Measurements from ENCODE around the gene ZNF536. TPM values are rescaled to one million over a fixed set of nuclear protein-coding genes. Genes with fewer than 3 reads are reported as not detected.

ZNF536 gene
- total and polyA plus RNA-seq, 2 of the 4 experiments (the other 2 are of a cell fraction): not detected

GRCh38 chr19:30449078-30449590 lies 77.0 kb downstream of the ZNF536 start:
- intact Hi-C loops (cut with micrococcal nuclease) (no loop called here), in situ Hi-C loops (cut with MboI; ENCODE audit: low sequenced_read_pairs) (no loop called here), dilution Hi-C loops (cut with HindIII; ENCODE audit: low sequenced_read_pairs, unreplicated experiment) (no loop called here)
- Histone ChIP-seq H4K20me1 (ENCODE audit: insufficient read depth, low read length) (no peaks in the 10 kb centered on the region), H3K4ac (ENCODE audit: low read depth, low read length) (no peak overlapping the region), H3K79me1 (ENCODE audit: low read depth in 1 of 2, low read length in 2 of 2) (no peaks in the 10 kb centered on the region), H4K91ac (ENCODE audit: insufficient read depth, low read depth, low read length) (no peak overlapping the region), H3K9me1 (ENCODE audit: insufficient read depth, low read length) (no peaks in the 10 kb centered on the region), H3K4me2 (ENCODE audit: low read depth, low read length) (no peak overlapping the region), H2BK5ac (ENCODE audit: low read depth, low read length, poor library complexity, severe bottlenecking) (no peak overlapping the region), H2AK5ac (ENCODE audit: low read depth, low read length) (no peak overlapping the region), H3K4me3 (ENCODE audit: insufficient read depth, low read depth, low read length) (no peak overlapping the region), H3K27ac (ENCODE audit: insufficient read depth, low read length) (no peak overlapping the region), H3K36me3 (ENCODE audit: control insufficient read depth, insufficient read depth, low read length) (no peaks in the 10 kb centered on the region), H3K27me3 (ENCODE audit: control insufficient read depth, insufficient read depth, low read length) (no peaks in the 10 kb centered on the region), H2BK120ac (ENCODE audit: low read depth, low read length) (no peak overlapping the region), H3K23ac (ENCODE audit: low read depth, low read length) (no peak overlapping the region), H3K9me3 (ENCODE audit: control insufficient read depth, insufficient read depth, low read length) (peaks cover 23% of the 10 kb centered on the region), H2AFZ (replicated peaks; ENCODE audit: low read length, poor library complexity) (no peak overlapping the region), H2BK20ac (ENCODE audit: low read depth, low read length) (no peak overlapping the region), H3K4me1 (ENCODE audit: control insufficient read depth, insufficient read depth, low read length) (no peaks in the 10 kb centered on the region), H3K56ac (ENCODE audit: extremely low read depth, insufficient read depth, low read length) (no peak overlapping the region), H4K5ac (ENCODE audit: low read depth, low read length) (no peak overlapping the region), H3K14ac (replicated peaks; ENCODE audit: low read depth, low read length) (no peak overlapping the region), H3K9ac (ENCODE audit: low read depth, low read length) (no peak overlapping the region), H2AK9ac (replicated peaks; ENCODE audit: low read depth, low read length, poor library complexity) (no peak overlapping the region), H4K8ac (ENCODE audit: low read depth in 2 of 2, low read length in 2 of 2) (no peak overlapping the region), H3K18ac (ENCODE audit: low read depth, low read length) (no peak overlapping the region), H2BK15ac (ENCODE audit: low read depth, low read length) (no peak overlapping the region)
- CTCF ChIA-PET: no interaction called here
- POLR2A ChIA-PET (ENCODE audit: unreplicated experiment): no interaction called here
- WGBS, 2 experiments (ENCODE audit: extremely low coverage in 2 of 2, insufficient read length in 1 of 2): no CpG with 5 or more reads among the region's 6 CpGs
- BruUV-seq (replicated peaks): no TSS peak
- DNase-seq (no peak), ATAC-seq (ENCODE audit: low read depth) (no peak)
- TF ChIP-seq NFE2L2 (IDR thresholded peaks at IDR 0.05; ENCODE audit: low read depth, low read length) (no peak), BHLHE40 (IDR thresholded peaks at IDR 0.05; ENCODE audit: low read depth, low read length) (no peak), CEBPB (IDR thresholded peaks at IDR 0.05; ENCODE audit: low read depth, low read length) (no peak), CHD1 (IDR thresholded peaks at IDR 0.05; ENCODE audit: low read depth, low read length) (no peak), RAD21 (IDR thresholded peaks at IDR 0.05; ENCODE audit: low read length) (no peak), MAFK (IDR thresholded peaks at IDR 0.05; ENCODE audit: low read depth, low read length) (no peak), POLR2A (IDR thresholded peaks at IDR 0.05; ENCODE audit: low read depth, low read length) (no peak), MAZ (IDR thresholded peaks at IDR 0.05; ENCODE audit: borderline replicate concordance, low read depth, low read length) (no peak), RFX5 (IDR thresholded peaks at IDR 0.05; ENCODE audit: low read depth, low read length) (no peak)
- TF ChIP-seq, protein P1, sequence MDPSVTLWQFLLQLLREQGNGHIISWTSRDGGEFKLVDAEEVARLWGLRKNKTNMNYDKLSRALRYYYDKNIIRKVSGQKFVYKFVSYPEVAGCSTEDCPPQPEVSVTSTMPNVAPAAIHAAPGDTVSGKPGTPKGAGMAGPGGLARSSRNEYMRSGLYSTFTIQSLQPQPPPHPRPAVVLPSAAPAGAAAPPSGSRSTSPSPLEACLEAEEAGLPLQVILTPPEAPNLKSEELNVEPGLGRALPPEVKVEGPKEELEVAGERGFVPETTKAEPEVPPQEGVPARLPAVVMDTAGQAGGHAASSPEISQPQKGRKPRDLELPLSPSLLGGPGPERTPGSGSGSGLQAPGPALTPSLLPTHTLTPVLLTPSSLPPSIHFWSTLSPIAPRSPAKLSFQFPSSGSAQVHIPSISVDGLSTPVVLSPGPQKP (IDR thresholded peaks at IDR 0.05; ENCODE audit: borderline replicate concordance, low read depth, low read length): no peak
- TF ChIP-seq, protein P2, sequence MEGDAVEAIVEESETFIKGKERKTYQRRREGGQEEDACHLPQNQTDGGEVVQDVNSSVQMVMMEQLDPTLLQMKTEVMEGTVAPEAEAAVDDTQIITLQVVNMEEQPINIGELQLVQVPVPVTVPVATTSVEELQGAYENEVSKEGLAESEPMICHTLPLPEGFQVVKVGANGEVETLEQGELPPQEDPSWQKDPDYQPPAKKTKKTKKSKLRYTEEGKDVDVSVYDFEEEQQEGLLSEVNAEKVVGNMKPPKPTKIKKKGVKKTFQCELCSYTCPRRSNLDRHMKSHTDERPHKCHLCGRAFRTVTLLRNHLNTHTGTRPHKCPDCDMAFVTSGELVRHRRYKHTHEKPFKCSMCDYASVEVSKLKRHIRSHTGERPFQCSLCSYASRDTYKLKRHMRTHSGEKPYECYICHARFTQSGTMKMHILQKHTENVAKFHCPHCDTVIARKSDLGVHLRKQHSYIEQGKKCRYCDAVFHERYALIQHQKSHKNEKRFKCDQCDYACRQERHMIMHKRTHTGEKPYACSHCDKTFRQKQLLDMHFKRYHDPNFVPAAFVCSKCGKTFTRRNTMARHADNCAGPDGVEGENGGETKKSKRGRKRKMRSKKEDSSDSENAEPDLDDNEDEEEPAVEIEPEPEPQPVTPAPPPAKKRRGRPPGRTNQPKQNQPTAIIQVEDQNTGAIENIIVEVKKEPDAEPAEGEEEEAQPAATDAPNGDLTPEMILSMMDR (conservative IDR thresholded peaks at IDR 0.05; ENCODE audit: low read depth, low read length): no peak

Data from IMR-90 (cell line).